DMS114 treated with DMSO at 0.1 percent for 48 hours (cell line): ENCODE results near the gene GSK3B.
"Not testable (repeated sequence)": the region's sequence is repeated elsewhere in the genome, so short reads cannot be mapped to it uniquely, and the experiment has no call there.

Experiments used
- DNase-seq: peaks from one replicate; lab custom pipeline; 2025; ENCODE audit not compliant: unreplicated experiment; lab: John Stamatoyannopoulos, UW

The GSK3B gene

DNA sequence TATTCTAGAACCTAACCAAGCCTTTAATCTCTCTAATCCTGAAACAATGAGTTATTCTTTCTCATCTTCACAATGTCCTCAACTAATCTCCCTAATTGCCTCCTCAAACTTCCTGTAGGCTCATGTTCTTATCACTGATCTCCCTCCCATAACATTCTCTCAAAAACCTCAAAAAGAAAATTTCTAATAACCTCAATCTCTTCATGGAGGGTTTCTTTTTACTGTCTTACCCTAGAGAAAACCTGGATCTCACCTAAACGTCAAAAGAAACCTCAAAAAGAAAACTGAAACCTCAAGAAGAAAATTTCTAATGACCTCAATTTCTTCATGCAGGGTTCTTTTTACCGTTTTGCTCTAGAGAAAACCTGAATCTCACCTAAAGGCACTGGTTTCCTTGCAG lies 150.2 kb downstream of the GSK3B start:
- DNase-seq = no peak

DNA sequence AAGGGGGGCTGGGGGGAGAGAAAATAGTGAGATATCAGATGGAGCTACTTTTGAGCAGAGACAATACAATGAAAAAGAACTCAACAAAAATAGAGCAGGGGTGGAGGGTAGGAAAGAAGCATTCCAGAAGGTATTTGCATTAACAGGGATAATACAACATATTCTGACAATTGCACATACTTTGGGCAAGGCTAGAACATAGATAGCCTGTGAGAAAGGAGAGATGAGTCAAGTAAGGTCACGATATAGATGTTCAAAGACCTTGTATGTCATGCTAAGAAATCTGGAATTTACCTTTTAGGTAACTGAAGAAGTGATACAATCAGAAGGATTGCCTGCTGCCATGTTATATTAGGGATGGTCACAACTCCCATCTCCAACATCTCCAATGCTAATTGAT lies 155.2 kb downstream of the GSK3B start:
- DNase-seq = no peak

DNA sequence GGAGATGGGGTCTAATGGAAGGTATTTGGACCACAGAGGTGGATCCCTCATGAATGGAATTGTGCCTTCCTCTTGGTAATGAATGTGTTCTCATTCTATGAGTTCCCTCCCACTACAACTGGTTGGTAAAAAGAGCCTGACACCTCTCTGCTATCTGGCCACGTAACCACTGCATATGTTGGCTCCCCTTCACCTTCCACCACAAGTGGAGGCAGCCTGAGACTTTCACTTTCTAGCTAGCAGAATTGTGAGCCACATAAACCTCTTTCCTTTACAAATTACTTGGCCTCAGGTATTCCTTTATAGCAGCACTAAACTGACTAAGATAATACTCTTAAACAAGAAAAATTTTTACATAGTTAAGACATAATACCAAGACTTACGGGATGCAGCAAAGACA lies 157.0 kb downstream of the GSK3B start:
- no peak for DNase-seq

DNA sequence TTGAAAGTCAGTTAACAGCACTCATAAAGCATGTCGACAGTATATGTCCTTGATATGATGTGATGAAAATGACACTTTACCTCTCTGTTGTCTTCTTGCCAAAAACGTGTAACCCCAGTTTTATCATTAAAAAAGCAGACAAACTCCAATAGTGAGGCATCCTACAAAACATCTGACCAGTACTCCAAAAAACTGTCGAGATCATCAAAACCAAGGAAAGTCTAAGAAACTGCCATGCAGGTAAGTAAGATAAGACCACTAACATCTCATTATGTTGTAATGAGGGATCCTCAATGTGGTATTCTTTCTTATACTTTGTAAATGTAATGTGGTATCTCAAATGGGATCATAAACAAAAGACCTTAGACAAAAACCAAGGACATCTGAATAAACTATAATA lies 160.0 kb downstream of the GSK3B start:
- no peak for DNase-seq

DNA sequence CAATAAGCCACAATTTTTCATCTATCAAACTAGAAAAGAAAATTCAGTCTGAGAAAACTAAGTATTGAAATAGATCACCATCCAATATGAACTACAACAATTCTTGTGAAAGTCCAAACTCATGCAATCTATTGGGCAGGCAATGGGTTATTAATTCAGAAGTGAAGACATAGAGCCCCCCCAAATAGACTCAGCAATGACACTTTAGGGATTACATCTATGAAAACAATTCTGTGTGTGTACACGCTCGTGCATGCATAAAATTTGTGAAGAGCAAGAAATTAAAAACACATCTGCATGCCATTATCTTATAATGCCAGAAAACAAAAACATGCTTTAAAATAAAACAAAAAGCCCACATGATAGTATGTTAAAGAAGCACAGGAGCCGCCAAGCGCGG lies 161.0 kb downstream of the GSK3B start:
- no peak for DNase-seq

DNA sequence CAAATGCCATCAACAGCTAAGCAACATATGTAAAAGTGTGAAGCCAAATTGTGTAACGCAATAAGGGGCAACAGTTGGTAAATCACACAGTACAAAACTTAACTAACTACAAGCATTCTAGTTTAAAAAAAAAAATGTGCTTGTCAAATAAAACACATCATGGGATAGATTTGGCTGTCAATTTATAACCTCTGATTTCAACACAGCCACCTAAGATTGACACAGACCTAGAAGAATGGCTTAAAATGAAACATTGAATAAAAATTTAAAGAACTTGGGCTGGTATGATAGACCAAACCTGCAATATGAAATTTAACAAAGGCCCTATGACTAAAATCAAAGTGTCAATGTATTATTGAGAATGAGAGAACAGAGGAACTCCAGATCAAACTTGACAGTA lies 164.0 kb downstream of the GSK3B start:
- no peak for DNase-seq

DNA sequence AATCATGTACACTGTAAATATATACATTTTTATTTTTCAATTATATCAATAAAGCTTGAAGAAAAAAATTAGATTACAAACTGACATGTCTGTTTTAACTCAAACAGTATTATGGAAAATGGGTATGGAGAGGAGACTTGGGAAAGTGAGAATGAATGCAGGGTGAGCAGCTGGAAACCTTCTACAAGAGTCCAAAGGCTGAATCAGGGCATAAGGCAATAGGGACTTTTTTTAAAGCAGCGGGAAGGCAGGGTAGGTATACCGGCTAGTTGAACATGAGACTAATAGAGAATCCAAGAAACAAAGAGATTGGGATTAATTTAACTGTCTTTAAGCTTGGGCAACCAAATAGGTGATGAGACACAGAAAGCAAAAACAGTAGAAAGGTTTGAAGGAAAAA lies 167.1 kb downstream of the GSK3B start:
- DNase-seq = no peak

DNA sequence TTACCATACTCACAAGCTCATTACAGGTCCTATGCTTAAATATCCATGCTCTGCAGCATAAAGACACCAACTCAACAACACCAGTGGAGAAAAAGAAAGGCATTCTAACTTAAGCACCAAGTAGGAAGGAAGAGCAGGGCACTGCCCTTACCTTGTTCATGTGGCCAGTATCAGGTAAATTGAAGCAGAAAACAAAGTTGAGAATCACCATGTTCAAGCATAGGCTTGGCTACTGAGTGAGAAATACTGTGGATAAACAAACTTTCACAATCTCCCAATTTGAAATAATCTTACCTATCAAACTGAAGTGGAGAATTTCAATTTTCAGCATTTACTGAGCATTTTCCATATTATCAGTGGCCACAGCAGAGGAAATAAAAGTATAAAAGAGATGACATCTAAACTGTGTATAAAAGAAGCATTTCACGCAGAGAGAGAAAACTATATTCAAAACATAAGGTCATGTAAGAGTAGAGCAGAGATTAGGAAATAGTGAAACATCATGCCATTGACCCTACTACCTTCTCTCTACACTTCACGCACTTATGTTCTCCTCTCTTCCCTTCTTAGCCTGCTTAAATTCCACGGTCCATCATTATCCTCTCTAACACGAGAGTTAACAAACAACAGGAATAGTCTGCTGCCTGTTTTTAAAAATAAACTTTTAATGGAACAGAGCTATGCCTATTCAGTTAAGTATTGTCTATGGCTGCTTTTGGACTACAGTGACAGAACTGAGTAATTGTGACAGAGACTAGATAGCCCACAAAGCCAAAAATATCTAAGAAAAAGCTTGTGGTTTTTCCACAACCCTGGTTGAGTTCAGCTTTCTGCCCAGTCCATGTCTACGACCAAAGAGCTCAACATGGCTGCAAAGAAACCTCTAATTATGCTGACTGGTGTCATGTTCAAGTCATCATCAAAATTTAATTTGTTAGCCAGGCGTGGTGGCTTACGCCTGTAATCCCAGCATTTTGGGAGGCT lies 169.8 kb downstream of the GSK3B start:
- no peak for DNase-seq

DNA sequence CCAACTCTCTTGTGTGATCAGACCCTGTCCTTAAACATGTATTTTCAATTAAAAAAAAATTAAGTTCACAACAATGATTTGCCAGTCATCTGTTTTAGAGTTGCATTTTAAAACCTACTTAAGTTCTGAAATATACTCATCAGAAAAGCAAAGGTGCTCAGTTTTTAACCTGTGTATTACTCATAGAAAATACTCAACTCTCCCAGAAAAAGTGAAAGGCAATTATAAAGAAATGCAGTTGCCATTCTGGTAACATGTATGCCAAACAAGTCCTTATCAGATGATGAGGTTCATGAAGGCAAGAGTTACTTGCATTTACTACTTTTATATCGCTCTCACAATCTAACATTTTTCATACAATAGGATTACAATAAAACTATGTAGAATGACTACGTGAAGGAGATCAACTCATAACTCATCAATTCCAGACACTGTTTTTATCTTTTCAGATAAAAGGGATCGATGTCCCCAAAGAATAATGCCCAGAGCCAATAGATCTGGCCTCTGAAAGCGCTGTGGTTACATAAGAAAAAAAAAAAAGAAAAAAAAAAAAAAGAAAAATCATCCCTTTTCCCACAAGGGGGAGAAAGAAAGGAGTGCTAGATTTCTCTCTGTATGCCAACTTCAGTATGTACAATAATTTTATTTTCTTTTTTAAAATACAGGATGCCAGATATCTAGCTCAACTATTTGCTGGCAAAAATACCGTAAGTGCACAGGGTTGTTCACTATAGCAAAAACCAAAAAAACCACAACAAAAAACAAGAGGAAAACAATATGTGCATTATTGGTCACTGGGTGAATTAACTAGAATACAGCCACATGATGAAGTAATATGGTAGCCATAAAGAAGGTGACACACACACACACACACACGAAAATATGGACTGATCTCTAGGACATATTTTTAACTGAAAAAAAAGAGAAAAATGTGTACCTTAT lies 175.0 kb downstream of the GSK3B start:
- no peak for DNase-seq

DNA sequence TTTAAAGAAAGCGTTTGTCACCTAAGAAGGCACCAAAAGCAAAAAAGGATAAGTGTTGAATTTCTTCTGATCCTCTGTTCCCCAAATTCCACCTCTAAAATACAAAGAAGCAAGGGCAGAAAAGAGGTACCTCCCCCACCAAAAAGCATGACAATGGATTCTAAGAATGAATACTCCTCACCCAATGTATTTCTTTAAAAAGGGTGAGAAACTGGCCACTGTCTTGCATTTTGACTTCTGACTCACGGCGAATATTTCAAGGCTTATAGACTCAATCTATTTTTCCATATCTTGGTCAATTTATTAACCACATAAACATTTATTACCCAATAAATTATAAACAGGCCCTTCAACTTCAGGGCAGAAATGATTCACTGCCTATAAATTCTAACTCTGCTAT lies 181.2 kb downstream of the GSK3B start:
- DNase-seq = no peak

DNA sequence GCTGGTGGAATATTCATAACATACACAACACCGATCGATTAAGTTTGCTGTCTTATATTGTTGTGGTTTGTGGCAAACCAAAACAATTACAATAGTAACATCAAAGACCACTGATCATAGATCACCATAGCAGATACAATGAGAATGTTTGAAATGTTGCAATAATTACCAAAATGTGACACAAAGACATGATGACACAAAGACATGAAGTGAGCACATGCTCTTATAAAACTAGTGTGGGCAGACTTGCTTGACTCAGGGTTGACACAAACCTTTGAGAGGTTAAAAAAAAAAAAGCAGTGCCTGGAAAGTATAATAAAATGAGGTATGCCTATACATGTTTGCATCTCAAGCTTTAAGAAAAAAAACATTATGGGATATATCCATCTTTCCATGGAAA lies 182.0 kb downstream of the GSK3B start:
- no peak for DNase-seq

DNA sequence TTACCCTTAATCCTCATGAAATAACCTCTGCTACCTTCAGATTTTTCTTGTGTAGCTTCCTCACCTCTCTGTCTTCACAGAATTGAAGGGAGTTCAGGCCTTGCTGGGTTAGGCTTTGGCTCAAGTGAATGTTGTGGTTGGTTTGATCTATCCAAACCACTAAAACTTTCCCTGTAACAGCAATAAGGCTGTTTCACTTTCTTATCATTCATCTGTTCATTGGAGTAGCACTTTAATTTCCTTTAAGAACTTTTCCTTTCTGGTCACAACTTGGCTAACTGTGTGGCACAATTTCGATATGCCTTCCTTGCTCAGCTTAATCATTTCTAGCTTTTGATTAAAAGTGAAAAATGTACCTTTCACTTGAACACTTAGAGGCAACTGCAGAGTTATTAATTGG lies 182.5 kb downstream of the GSK3B start:
- DNase-seq = no peak

DNA sequence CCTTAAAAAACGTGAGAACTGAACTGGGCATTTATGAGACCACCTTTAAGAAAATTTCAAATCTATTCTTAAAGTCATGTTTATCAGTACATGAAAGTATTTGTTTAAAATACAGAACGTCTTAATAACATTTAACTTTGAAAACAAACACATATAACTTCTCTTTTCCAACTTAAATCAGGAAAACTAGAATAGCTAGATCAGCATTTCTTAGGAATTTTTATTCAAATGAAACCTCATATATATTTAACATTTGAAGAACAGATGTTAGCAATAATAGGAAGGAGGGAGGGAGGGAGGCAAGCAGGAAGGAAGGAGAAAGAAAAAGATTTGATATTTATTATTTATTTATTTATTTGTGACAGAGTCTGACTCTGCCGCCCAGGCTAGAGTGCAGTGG lies 192.2 kb downstream of the GSK3B start:
- DNase-seq = no peak

DNA sequence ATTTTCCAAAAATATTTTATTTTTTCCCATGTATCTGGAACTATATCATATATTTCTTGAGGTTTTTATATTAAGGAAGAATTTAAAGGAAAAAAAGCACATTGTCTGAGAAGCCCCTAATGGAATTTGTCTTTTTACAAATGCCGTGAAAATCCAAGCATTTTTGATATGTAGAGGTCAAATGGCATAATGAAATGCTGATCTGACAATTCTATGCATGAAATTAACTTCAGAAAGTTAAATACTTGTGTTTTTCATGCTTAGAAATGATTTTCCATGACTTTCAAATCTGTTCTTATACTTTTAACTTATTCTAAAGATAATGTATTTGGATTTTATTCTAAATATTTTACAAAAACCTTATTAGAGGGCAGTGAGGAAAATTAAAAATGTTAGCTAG lies 193.1 kb downstream of the GSK3B start:
- no peak for DNase-seq

DNA sequence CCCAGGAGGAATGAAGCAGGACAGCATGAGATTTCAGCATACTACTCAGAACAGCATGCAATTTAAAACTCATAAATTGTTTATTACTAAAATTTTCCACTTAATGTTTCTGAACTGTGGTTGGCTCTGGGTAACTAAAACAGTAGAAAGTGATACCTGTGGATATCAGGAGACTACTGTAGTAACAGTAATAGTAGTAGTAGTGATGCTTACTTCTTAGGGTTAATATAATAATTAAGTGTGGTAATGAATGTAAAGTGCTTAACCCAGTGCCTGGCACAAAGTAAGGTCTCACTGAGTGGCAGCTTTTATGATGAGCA lies 195.1 kb downstream of the GSK3B start:
- no peak for DNase-seq

DNA sequence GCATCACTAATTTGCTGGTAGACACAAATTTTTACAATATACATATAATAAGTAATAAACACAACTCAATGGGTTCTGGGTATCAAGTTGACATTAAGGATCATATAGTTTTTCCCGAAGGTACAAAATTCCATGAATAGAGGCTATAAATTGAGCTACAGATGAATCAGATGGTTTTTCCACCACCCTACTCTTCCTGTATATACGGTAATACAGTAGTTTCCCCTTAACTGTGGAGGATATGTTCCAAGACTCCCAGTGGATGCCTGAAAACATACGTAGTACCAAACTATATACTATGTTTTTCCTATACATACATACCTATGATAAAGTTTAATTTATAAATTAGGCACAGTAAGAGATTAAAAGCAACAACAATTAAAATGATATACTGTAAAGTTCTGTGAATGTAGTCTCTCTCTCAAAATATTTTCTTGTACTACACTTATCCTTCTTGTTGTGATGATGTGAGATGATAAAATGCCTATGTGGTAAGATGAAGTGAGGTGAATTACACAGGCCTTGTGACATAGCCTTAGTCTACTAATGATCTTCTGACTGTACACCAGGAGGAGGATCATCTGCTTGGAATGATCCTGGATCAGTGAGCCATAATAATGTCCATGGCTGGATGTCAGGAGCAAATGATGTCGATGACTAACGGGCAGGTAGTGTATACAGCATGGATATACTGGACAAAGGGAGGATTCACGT lies 195.6 kb downstream of the GSK3B start:
- no peak for DNase-seq

DNA sequence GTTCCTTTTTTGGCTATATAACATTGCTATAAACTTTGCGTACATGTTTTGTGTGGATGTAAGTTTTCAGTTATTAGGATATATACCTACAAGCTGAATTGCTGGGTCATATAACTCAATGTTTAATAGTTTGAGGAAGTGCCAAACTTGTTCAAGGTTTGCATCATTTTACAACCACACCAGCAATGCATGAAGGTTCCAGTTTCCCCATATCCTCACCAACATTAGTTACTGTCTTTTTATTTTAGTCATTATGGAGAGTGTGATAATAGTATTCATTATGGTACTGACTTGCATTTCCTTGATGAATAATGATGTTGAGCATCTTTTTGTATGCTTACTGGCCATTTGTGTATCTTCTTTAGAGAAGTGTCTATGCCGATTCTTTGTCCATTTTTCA lies 200.1 kb downstream of the GSK3B start:
- DNase-seq = no peak

DNA sequence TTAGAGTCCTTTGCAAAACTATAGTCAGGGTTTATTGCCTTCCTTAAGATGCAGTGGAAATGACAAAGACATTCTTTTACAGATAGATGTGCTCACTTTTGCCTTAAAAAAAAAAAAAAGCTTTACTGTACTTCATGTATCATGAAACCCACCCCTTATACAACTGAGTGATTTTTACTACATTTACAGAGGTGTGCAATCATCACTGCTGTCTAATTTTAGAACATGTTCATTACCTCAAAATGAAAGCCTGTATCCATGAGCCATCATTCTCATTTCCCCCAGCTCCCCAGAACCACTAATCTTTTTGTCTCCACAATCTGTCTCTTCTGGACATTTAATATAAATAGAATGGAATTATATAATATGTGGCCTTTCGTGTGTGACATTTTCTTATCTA lies 200.5 kb downstream of the GSK3B start:
- DNase-seq = no peak

DNA sequence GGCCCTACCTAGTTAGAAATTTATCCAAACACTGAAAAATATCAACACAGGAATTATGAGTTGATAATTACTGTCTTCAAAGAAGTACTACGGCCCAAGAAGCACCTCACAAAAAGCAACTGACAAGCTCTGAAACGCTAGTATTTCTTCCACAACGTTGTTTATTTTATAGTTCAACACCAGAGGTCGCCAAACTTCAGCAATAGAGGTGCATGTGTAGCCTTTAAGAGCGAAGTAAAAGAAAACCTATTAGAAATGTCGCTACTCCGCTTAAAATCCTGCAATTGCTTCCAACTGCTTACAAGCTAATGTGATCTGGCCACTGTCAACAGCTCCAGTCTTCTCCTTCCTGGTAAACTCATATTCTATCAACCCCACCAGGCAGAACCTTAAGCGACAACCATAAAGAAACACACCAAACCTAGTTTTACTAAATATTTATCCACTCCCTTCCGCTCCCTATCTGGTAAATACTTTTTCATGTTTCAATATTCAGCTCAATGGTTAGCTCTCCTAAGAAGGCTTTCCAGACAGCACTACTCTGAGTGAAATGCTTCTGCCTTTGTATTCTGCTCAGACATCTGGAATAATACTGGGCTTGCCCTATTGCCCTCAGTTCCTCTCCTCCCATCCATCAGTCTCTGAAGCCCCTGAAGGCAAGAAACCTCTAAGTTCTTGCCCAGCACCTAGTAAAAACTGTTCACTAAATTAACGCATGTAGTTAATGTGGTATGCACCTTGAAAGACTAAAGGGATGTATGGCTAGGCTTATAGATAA lies 202.1 kb downstream of the GSK3B start:
- peak; percentile 23 for DNase-seq

DNA sequence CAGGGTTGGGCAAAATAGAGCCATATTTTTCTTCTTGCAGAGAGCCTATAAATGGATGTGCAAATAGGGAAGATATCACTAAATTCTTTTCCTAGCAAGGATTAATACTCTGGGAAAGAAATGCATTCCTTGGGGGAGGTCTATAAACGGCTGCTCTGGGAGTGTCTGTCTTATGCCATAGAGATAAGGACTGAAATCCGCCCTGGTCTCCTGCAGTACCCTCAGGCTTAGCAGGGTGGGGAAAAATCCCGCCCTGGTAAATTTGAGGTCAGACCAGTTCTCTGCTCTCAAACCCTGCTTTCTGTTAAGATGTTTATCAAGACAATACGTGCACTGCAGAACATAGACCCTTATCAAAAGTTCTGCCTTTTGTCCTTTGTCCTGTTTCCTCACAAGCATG lies 205.6 kb downstream of the GSK3B start:
- DNase-seq = not testable (repeated sequence)
